Testis (tissue), 3 donors: ENCODE measurements around the gene TBL1X. TPM values are rescaled to one million over a fixed set of nuclear protein-coding genes. Genes with fewer than 3 reads are reported as not detected.

Experiments
- DNase-seq: peaks from one replicate; pipeline ENCODE4 v3.0.0-alpha.2; 2019
- H3K27ac ChIP-seq, 2 donors: fragments of 200-600 bp; sonication (generic); one replicate each; pipeline ENCODE4 v1.5.1; 2019
- H3K27me3 ChIP-seq: fragments of 200-600 bp; sonication (generic); one replicate; pipeline ENCODE4 v1.5.1; 2019
- H3K36me3 ChIP-seq: fragments of 200-600 bp; sonication (generic); one replicate; pipeline ENCODE4 v1.5.1; 2017; ENCODE audit warnings: low read depth; ENCODE audit errors: missing control alignments
- H3K4me1 ChIP-seq: fragments of 200-600 bp; sonication (generic); one replicate; pipeline ENCODE4 v1.5.1; 2019
- H3K4me3 ChIP-seq, 2 donors: fragments of 200-600 bp; sonication (generic); one replicate each; pipeline ENCODE4 v1.5.1; 2017 to 2019
- H3K9me3 ChIP-seq: fragments of 200-600 bp; sonication (generic); one replicate; pipeline ENCODE4 v1.5.1; 2017
- CTCF ChIP-seq, 3 experiments: fragments of 450-650 bp in 2 of 3; fragments of 200-600 bp in 1 of 3; sonication (generic) in 1 of 3; IDR thresholded peaks; one replicate each; pipeline ENCODE4 v1.5.1; 2016 to 2019; ENCODE audit warnings: antibody characterized with exemption in 3 of 3, mild to moderate bottlenecking in 2 of 3, moderate library complexity in 1 of 3
- POLR2A ChIP-seq: fragments of 450-650 bp; IDR thresholded peaks from one replicate; pipeline ENCODE4 v1.6.1; 2017; ENCODE audit warnings: antibody characterized with exemption, mild to moderate bottlenecking, moderate library complexity
- WGBS, 2 donors: methylation state at CpG; one replicate each; pipeline ENCODE4 v1.1.5; 2018; 5-methylcytosine and 5-hydroxymethylcytosine counted together
- intact Hi-C: fragments of 100-400 bp; cut with DNase I; formaldehyde crosslinking; loops from one replicate; pipeline ENCODE4 v1.15.1; 2023; ENCODE audit warnings: low total_unique reads
- polyA plus RNA-seq: library from polyadenylated mRNA; stranded (reverse); fragments of 350-450 nt; fragmentation: Illumina TruSeq; extraction: RNeasy Lipid Tissue Mini Kit (QIAGEN cat#74804); gene quantifications from one replicate; pipeline ENCODE4 v1.2.3, GENCODE V29; 2014; ENCODE audit warnings: low read depth, low replicate concordance; ENCODE audit not compliant: insufficient read depth
- total RNA-seq, 2 donors: library from RNA; depleted of rRNA; stranded (reverse); fragments of >200 nt; gene quantifications; one replicate each; pipeline ENCODE4 v1.2.3, GENCODE V29; 2016

The TBL1X gene
- total and polyA plus RNA-seq, 3 donors from 2014 or later = 24.0 to 69.2 (median 48.1) TPM

GRCh38 chrX:9518889-9519288, 54.0 kb downstream of the TBL1X start:
- H3K4me3 ChIP-seq = no peak overlapping the region
- H3K9me3 ChIP-seq = no peaks in the 10 kb centered on the region
- no peak for TF ChIP-seq POLR2A
- TF ChIP-seq CTCF (IDR thresholded peaks at IDR 0.05) = no peak
- H3K27me3 ChIP-seq = no peaks in the 10 kb centered on the region
- DNase-seq = no peak
- peaks cover 3% of the 10 kb centered on the region for H3K4me1 ChIP-seq
- no peak overlapping the region for H3K27ac ChIP-seq
- intact Hi-C loops = no loop called here
- H3K36me3 ChIP-seq = no peaks in the 10 kb centered on the region
- 77 to 92% methylated on average over 4 to 5 of the region's 5 CpGs for WGBS, 2 donors

- no peak for DNase-seq
- intact Hi-C loops = no loop called here
Measured at GRCh38 chrX:9519546-9520216, 54.8 kb downstream of the TBL1X start.

GRCh38 chrX:9520217-9520590, 55.3 kb downstream of the TBL1X start:
- intact Hi-C loops = no loop called here
- no peak for DNase-seq
- TF ChIP-seq CTCF (IDR thresholded peaks at IDR 0.05) (no peak), POLR2A (no peak)
- Histone ChIP-seq H3K9me3 (no peaks in the 10 kb centered on the region), H3K36me3 (no peaks in the 10 kb centered on the region), H3K27me3 (no peaks in the 10 kb centered on the region), H3K27ac (no peak overlapping the region), H3K4me1 (peaks cover 2% of the 10 kb centered on the region), H3K4me3 (no peak overlapping the region)
- 74 to 92% methylated on average over 6 of the region's 6 CpGs for WGBS, 2 donors

More at GRCh38 chrX:9519546-9520216, 54.8 kb downstream of the TBL1X start:
- Histone ChIP-seq H3K4me1 (peaks cover 3% of the 10 kb centered on the region), H3K27me3 (no peaks in the 10 kb centered on the region), H3K36me3 (no peaks in the 10 kb centered on the region), H3K9me3 (no peaks in the 10 kb centered on the region), H3K27ac (no peak overlapping the region), H3K4me3 (no peak overlapping the region)
- WGBS, 2 donors = 65 to 78% methylated on average over 8 of the region's 8 CpGs
- TF ChIP-seq CTCF (IDR thresholded peaks at IDR 0.05) (no peak), POLR2A (no peak)

- 33 to 59% methylated on average over 4 to 7 of the region's 7 CpGs for WGBS, 2 donors
- no peak overlapping the region for H3K27ac ChIP-seq
- H3K36me3 ChIP-seq = no peaks in the 10 kb centered on the region
- H3K27me3 ChIP-seq = no peaks in the 10 kb centered on the region
- DNase-seq = no peak
- TF ChIP-seq POLR2A = no peak
- TF ChIP-seq CTCF (IDR thresholded peaks at IDR 0.05) = no peak
- no peaks in the 10 kb centered on the region for H3K4me1 ChIP-seq
- intact Hi-C loops = no loop called here
- no peaks in the 10 kb centered on the region for H3K9me3 ChIP-seq
- H3K4me3 ChIP-seq = no peak overlapping the region
Measured at GRCh38 chrX:9522378-9523155, 57.7 kb downstream of the TBL1X start.
